Ishikawa (cell line): Measurements from ENCODE around the gene UST.

Experiments
- CEBPB ChIP-seq: IDR thresholded peaks from 2 replicates; pipeline ENCODE4 v1.6.1; 2012
- CREB1 ChIP-seq: IDR thresholded peaks from 2 replicates; pipeline ENCODE4 v1.6.1; 2012; ENCODE audit warnings: low read depth
- EGR1 ChIP-seq: IDR thresholded peaks from 2 replicates; pipeline ENCODE4 v1.6.1; 2012
- EP300 ChIP-seq: IDR thresholded peaks from 2 replicates; pipeline ENCODE4 v1.6.1; 2012; ENCODE audit warnings: borderline replicate concordance
- FOXM1 ChIP-seq: IDR thresholded peaks from 2 replicates; pipeline ENCODE4 v1.6.1; 2012; ENCODE audit warnings: low read depth, borderline replicate concordance
- MAX ChIP-seq: IDR thresholded peaks from 2 replicates; pipeline ENCODE4 v1.6.1; 2012
- NFIC ChIP-seq: IDR thresholded peaks from 2 replicates; pipeline ENCODE4 v1.6.1; 2012
- RAD21 ChIP-seq: IDR thresholded peaks from 2 replicates; pipeline ENCODE4 v1.6.1; 2012; ENCODE audit warnings: low read depth
- REST ChIP-seq: IDR thresholded peaks from 2 replicates; pipeline ENCODE4 v1.6.1; 2012; ENCODE audit warnings: low read depth, mild to moderate bottlenecking
- TAF1 ChIP-seq: IDR thresholded peaks from 2 replicates; pipeline ENCODE4 v1.6.1; 2012; ENCODE audit warnings: low read depth, mild to moderate bottlenecking
- TCF12 ChIP-seq: IDR thresholded peaks from 2 replicates; pipeline ENCODE4 v1.6.1; 2012; ENCODE audit warnings: low read depth
- TEAD4 ChIP-seq: IDR thresholded peaks from 2 replicates; pipeline ENCODE4 v1.6.1; 2012
- USF1 ChIP-seq: IDR thresholded peaks from 2 replicates; pipeline ENCODE4 v1.6.1; 2012
- YY1 ChIP-seq: IDR thresholded peaks from 2 replicates; pipeline ENCODE4 v1.6.1; 2012; ENCODE audit warnings: low read depth
- ZBTB7A ChIP-seq: IDR thresholded peaks from 2 replicates; pipeline ENCODE4 v1.6.1; 2012; ENCODE audit warnings: low read depth

The UST gene

GRCh38 chr6:148808786-148809304 lies 62.0 kb downstream of the UST start:
- TF ChIP-seq ZBTB7A (no peak), REST (no peak), EP300 (no peak), RAD21 (no peak), CEBPB (no peak), USF1 (no peak), EGR1 (no peak), FOXM1 (no peak), TAF1 (no peak), MAX (no peak), NFIC (no peak), CREB1 (no peak), TEAD4 (no peak), YY1 (no peak), TCF12 (no peak)

GRCh38 chr6:148811459-148811858 lies 64.6 kb downstream of the UST start:
- TF ChIP-seq TCF12 (no peak), CREB1 (no peak), EGR1 (no peak), CEBPB (no peak), MAX (no peak), YY1 (no peak), USF1 (no peak), TAF1 (no peak)

- TF ChIP-seq CREB1 (no peak), CEBPB (no peak), NFIC (no peak), YY1 (no peak), TEAD4 (no peak), FOXM1 (no peak), EP300 (no peak), TCF12 (no peak), USF1 (no peak), MAX (no peak), ZBTB7A (no peak), REST (no peak), RAD21 (no peak)
Observed at GRCh38 chr6:148814082-148814790, 67.4 kb downstream of the UST start.

GRCh38 chr6:148814869-148815268 lies 68.0 kb downstream of the UST start:
- TF ChIP-seq CREB1 (no peak), RAD21 (no peak), MAX (no peak), USF1 (no peak), REST (no peak), ZBTB7A (no peak), CEBPB (no peak), TEAD4 (no peak)
